Upper lobe of left lung (tissue), 4 donors: ENCODE data around the gene LYPD6B.

Experiments
- EP300 ChIP-seq, 4 donors: sonication (generic); formaldehyde crosslinking; IDR thresholded peaks; one replicate each; pipeline ENCODE4 v1.5.1; 2017; ENCODE audit warnings: antibody characterized with exemption in 4 of 4, control low read depth in 2 of 4
- POLR2A ChIP-seq, 4 donors: fragments of 450-650 bp; IDR thresholded peaks; one replicate each; pipeline ENCODE4 v1.5.1; 2016 to 2017; ENCODE audit warnings: antibody characterized with exemption in 4 of 4, mild to moderate bottlenecking in 2 of 4

GRCh38 chr2:149080971-149081370 is 42.5 kb downstream of the LYPD6B start:
- TF ChIP-seq POLR2A (IDR thresholded peaks at IDR 0.05) (no peak), EP300 (IDR thresholded peaks at IDR 0.05) (no peak)
